K562 (cell line): ENCODE measurements around the gene GNAS-AS1. TPM values are rescaled to one million over a fixed set of nuclear protein-coding genes. Genes with fewer than 3 reads are reported as not detected.

ENCODE experiments used
- ATAC-seq: fragments of 200-7000 bp; cut with Tn5 transposase; 3 replicates; pipeline ENCODE4 v1.9.1; 2020; ENCODE audit warnings: moderate library complexity
- BruUV-seq: library from RNA; stranded (reverse); fragments of 400-500 nt; replicated peaks from 2 replicates; lab custom pipeline; 2021; lab: Mats Ljungman, UMichigan
- CTCF ChIA-PET: fragments of 300-600 bp; formaldehyde crosslinking; extraction: SDS; loops from one replicate; lab custom pipeline; 2021; ENCODE audit warnings: low intra/inter-chr PET ratio; lab: Yijun Ruan, JAX
- POLR2A ChIA-PET: fragments of 300-600, 350-650 bp; sonication (Branson Sonifier 250); formaldehyde crosslinking; extraction: SDS; loops from one replicate; lab custom pipeline; 2021; ENCODE audit warnings: antibody characterized with exemption, inconsistent platforms; lab: Yijun Ruan, JAX
- DNase-seq, 4 experiments: peaks; one replicate each; pipeline versions ENCODE4 v3.0.0 to v3.0.0-alpha.2; 2011 to 2018; ENCODE audit warnings: low spot score in 3 of 4, mixed read lengths in 3 of 4; ENCODE audit errors: extremely low read depth in 1 of 4
- FAIRE-seq: peaks from 2 replicates; lab custom pipeline; 2011; peaks lifted over from hg19 to GRCh38; lab: Jason Lieb, UNC
- H2AFZ ChIP-seq: 2 replicates; pipeline ENCODE4 v1.6.0; 2011; ENCODE audit warnings: low read depth, low read length, control low read depth, inconsistent platforms
- H3K27ac ChIP-seq: fragments of 200-600 bp; 3 replicates; pipeline ENCODE4 v1.8.0; 2011; ENCODE audit warnings: low read depth, mild to moderate bottlenecking, control low read depth, inconsistent platforms, low read length, moderate library complexity, mixed read lengths; ENCODE audit errors: extremely low read depth
- H3K27me3 ChIP-seq, 2 experiments: fragments of 300-600 bp in 1 of 2; 2 replicates in 1 of 2; 3 replicates in 1 of 2; pipeline versions ENCODE4 v1.6.0 to v1.8.0; 2011; ENCODE audit warnings: inconsistent platforms in 2 of 2, low read length in 2 of 2, mild to moderate bottlenecking in 1 of 2, mixed read lengths in 1 of 2, moderate library complexity in 1 of 2; ENCODE audit not compliant: control insufficient read depth in 2 of 2, insufficient read depth in 2 of 2
- H3K36me3 ChIP-seq: fragments of 300-600 bp; 3 replicates; pipeline ENCODE4 v1.8.0; 2011; ENCODE audit warnings: mild to moderate bottlenecking, low read length, inconsistent platforms; ENCODE audit not compliant: control insufficient read depth, insufficient read depth
- H3K4me1 ChIP-seq, 2 experiments: fragments of 200-600 bp in 1 of 2; replicated peaks in 1 of 2; 2 replicates in 1 of 2; 3 replicates in 1 of 2; pipeline versions ENCODE4 v1.5.1 to v1.8.0; 2011; ENCODE audit warnings: inconsistent platforms in 2 of 2, low read length in 2 of 2, mild to moderate bottlenecking in 1 of 2, mixed read lengths in 1 of 2, moderate library complexity in 1 of 2; ENCODE audit not compliant: control insufficient read depth in 2 of 2, insufficient read depth in 2 of 2
- H3K4me2 ChIP-seq: 2 replicates; pipeline ENCODE4 v1.6.1; 2011; ENCODE audit warnings: low read length, control low read depth, inconsistent platforms, mixed read lengths; ENCODE audit not compliant: insufficient read depth
- H3K4me3 ChIP-seq: fragments of 200-600 bp; sonication (generic), shearing (Covaris generic); 2 replicates; pipeline ENCODE4 v1.5.1; 2016; ENCODE audit warnings: control low read depth, inconsistent platforms
- H3K79me2 ChIP-seq: fragments of 200-600 bp; 3 replicates; pipeline ENCODE4 v1.8.0; 2011; ENCODE audit warnings: low read length, inconsistent platforms; ENCODE audit not compliant: control insufficient read depth, insufficient read depth
- H3K9ac ChIP-seq, 2 experiments: 2 replicates each; pipeline versions ENCODE4 v1.6.0 to v1.6.1; 2011; ENCODE audit warnings: low read depth in 2 of 2, low read length in 2 of 2, control low read depth in 1 of 2, inconsistent platforms in 1 of 2, mild to moderate bottlenecking in 1 of 2, mixed read lengths in 1 of 2; ENCODE audit not compliant: insufficient read depth in 1 of 2
- H3K9me1 ChIP-seq: one replicate; pipeline ENCODE4 v1.6.0; 2011; ENCODE audit warnings: inconsistent platforms, mild to moderate bottlenecking, low read length, moderate library complexity; ENCODE audit not compliant: control insufficient read depth, insufficient read depth
- H3K9me3 ChIP-seq: replicated peaks from 2 replicates; pipeline ENCODE4 v1.5.1; 2011; ENCODE audit warnings: low read depth, low read length, inconsistent platforms; ENCODE audit not compliant: control insufficient read depth, insufficient read depth
- H4K20me1 ChIP-seq: replicated peaks from 2 replicates; pipeline ENCODE4 v1.6.1; 2011; ENCODE audit warnings: low read length, inconsistent platforms, mixed read lengths; ENCODE audit not compliant: control insufficient read depth, insufficient read depth
- CBX1 ChIP-seq: sonication (generic); IDR thresholded peaks from 2 replicates; pipeline ENCODE4 v1.6.1; 2016; ENCODE audit warnings: antibody characterized with exemption, low read depth, mild to moderate bottlenecking
- ETV1 ChIP-seq: fragments of 450-650 bp; conservative IDR thresholded peaks from 2 replicates; pipeline ENCODE4 v1.6.1; 2016; ENCODE audit warnings: missing genetic modification characterization, control low read depth, low read depth, missing compliant biosample characterization
- HSF4 ChIP-seq: fragments of 250-450 bp; sonication (Bioruptor Pico); IDR thresholded peaks from 2 replicates; pipeline ENCODE4 v2.1.2; 2022; ENCODE audit warnings: mild to moderate bottlenecking, moderate library complexity, borderline replicate concordance
- TGIF2 ChIP-seq: sonication (generic); formaldehyde crosslinking; IDR thresholded peaks from 2 replicates; pipeline ENCODE4 v1.8.1; 2022; ENCODE audit warnings: mild to moderate bottlenecking, missing genetic modification reagents, moderate library complexity
- WGBS: fragments of 100-300 bp; shearing (Covaris generic); methylation state at CpG from one replicate; pipeline ENCODE4 v1.1.6; 2016; ENCODE audit warnings: low coverage, mixed read lengths; ENCODE audit not compliant: insufficient coverage; ENCODE audit errors: missing lambda C conversion rate; 5-methylcytosine and 5-hydroxymethylcytosine counted together
- in situ Hi-C: fragments of 300-500 bp; cut with MboI; formaldehyde crosslinking; loops from 4 replicates; pipeline ENCODE4 v1.15.0; 2018; ENCODE audit warnings: inconsistent platforms, mixed read lengths
- intact Hi-C: fragments of 100-400 bp; cut with micrococcal nuclease; formaldehyde crosslinking; loops from 2 replicates; pipeline ENCODE4 v1.14.2; 2022
- polyA plus RNA-seq, 8 experiments: library from polyadenylated mRNA; depleted of rRNA in 4 of 8; stranded (reverse) in 5 of 8; unstranded in 3 of 8; fragments of >200 nt; fragmentation: Nextera tagmentation in 2 of 8; fragmentation: Illumina TruSeq in 1 of 8; extraction: Ambion mirVana in 2 of 8; extraction: Trizol in 1 of 8; gene quantifications; 2 replicates each; pipeline versions ENCODE4 v1.2.1 to v1.2.3, GENCODE V29; 2011 to 2014; ENCODE audit warnings: inconsistent platforms in 1 of 8, missing spikeins in 1 of 8
- total RNA-seq, 7 experiments: library from RNA; depleted of rRNA in 6 of 7; stranded (reverse); fragments of >200 nt in 6 of 7; fragmentation: Illumina TruSeq in 2 of 7; extraction: Trizol in 2 of 7; gene quantifications; 2 replicates each; pipeline versions ENCODE4 v1.2.1 to v1.2.3, GENCODE V29; 2011 to 2021; ENCODE audit warnings: low replicate concordance in 1 of 7
- TF ChIP-seq, protein P1 (sequence below): fragments of 450-650 bp; IDR thresholded peaks from 2 replicates; pipeline ENCODE4 v1.6.1; 2016; ENCODE audit warnings: mild to moderate bottlenecking, moderate library complexity
- TF ChIP-seq, protein P2 (sequence below): sonication (generic); formaldehyde crosslinking; IDR thresholded peaks from 2 replicates; pipeline ENCODE4 v1.8.0; 2023; ENCODE audit warnings: mild to moderate bottlenecking, missing genetic modification reagents
- TF ChIP-seq, protein P3 (sequence below): fragments of 450-650 bp; IDR thresholded peaks from 2 replicates; pipeline ENCODE4 v1.7.1; 2018; ENCODE audit warnings: mild to moderate bottlenecking, low read depth; ENCODE audit not compliant: partially characterized antibody

GNAS-AS1 gene
- total and polyA plus RNA-seq, 9 of the 15 experiments (the other 6 are each of a cell fraction or from before 2014, with no cell fraction given), result 0.04 to 2.5 (median 0.25) TPM

DNA sequence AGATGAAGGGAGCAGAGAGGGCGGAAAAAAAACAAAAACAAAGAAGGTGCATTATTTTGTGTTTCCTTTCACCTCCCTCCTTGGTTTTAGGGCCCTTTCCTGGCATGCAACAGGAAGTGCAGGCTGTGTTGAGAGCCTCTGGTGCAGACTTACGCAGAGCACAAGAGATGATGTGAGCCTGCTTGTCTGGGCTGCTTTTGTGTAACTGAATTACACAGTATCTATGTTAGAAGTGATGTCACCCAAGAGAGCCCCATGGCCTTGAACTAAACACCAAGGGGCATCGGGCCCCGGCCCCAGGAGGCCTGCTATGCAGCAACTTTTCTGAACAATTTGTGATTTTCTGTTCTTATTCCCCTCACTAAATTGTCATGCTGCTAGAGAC is 27.3 kb upstream of the GNAS-AS1 start:
- intact Hi-C loops, result no loop called here
- no peaks in the 10 kb centered on the region for H3K9me3 ChIP-seq
- H3K4me3 ChIP-seq, result no peak overlapping the region
- no TSS peak for BruUV-seq
- H3K79me2 ChIP-seq, result no peaks in the 10 kb centered on the region
- in situ Hi-C loops, result no loop called here
- no peak for FAIRE-seq
- DNase-seq, result no peak
- H3K36me3 ChIP-seq, result no peaks in the 10 kb centered on the region
- no peak overlapping the region for H3K9ac ChIP-seq
- ATAC-seq, result no peak
- ChIA-PET CTCF (interaction anchor here (0.6 kb wide), 1 partner anchor 344 kb away, joined by 3 read pairs; no protein-coding TSS in a partner anchor), POLR2A (no interaction called here)
- H4K20me1 ChIP-seq, result no peaks in the 10 kb centered on the region
- H3K27me3 ChIP-seq, result no peaks in the 10 kb centered on the region
- H3K27ac ChIP-seq, result no peak overlapping the region
- H3K4me1 ChIP-seq, result peaks cover 4 to 8% of the 10 kb centered on the region in 2 experiments; a peak in 3 of 5 replicates
- no peaks in the 10 kb centered on the region for H3K9me1 ChIP-seq
- H2AFZ ChIP-seq, result no peak overlapping the region
- 36% methylated on average over 4 of the region's 4 CpGs for WGBS
- H3K4me2 ChIP-seq, result no peak overlapping the region
- TF ChIP-seq, protein P1, sequence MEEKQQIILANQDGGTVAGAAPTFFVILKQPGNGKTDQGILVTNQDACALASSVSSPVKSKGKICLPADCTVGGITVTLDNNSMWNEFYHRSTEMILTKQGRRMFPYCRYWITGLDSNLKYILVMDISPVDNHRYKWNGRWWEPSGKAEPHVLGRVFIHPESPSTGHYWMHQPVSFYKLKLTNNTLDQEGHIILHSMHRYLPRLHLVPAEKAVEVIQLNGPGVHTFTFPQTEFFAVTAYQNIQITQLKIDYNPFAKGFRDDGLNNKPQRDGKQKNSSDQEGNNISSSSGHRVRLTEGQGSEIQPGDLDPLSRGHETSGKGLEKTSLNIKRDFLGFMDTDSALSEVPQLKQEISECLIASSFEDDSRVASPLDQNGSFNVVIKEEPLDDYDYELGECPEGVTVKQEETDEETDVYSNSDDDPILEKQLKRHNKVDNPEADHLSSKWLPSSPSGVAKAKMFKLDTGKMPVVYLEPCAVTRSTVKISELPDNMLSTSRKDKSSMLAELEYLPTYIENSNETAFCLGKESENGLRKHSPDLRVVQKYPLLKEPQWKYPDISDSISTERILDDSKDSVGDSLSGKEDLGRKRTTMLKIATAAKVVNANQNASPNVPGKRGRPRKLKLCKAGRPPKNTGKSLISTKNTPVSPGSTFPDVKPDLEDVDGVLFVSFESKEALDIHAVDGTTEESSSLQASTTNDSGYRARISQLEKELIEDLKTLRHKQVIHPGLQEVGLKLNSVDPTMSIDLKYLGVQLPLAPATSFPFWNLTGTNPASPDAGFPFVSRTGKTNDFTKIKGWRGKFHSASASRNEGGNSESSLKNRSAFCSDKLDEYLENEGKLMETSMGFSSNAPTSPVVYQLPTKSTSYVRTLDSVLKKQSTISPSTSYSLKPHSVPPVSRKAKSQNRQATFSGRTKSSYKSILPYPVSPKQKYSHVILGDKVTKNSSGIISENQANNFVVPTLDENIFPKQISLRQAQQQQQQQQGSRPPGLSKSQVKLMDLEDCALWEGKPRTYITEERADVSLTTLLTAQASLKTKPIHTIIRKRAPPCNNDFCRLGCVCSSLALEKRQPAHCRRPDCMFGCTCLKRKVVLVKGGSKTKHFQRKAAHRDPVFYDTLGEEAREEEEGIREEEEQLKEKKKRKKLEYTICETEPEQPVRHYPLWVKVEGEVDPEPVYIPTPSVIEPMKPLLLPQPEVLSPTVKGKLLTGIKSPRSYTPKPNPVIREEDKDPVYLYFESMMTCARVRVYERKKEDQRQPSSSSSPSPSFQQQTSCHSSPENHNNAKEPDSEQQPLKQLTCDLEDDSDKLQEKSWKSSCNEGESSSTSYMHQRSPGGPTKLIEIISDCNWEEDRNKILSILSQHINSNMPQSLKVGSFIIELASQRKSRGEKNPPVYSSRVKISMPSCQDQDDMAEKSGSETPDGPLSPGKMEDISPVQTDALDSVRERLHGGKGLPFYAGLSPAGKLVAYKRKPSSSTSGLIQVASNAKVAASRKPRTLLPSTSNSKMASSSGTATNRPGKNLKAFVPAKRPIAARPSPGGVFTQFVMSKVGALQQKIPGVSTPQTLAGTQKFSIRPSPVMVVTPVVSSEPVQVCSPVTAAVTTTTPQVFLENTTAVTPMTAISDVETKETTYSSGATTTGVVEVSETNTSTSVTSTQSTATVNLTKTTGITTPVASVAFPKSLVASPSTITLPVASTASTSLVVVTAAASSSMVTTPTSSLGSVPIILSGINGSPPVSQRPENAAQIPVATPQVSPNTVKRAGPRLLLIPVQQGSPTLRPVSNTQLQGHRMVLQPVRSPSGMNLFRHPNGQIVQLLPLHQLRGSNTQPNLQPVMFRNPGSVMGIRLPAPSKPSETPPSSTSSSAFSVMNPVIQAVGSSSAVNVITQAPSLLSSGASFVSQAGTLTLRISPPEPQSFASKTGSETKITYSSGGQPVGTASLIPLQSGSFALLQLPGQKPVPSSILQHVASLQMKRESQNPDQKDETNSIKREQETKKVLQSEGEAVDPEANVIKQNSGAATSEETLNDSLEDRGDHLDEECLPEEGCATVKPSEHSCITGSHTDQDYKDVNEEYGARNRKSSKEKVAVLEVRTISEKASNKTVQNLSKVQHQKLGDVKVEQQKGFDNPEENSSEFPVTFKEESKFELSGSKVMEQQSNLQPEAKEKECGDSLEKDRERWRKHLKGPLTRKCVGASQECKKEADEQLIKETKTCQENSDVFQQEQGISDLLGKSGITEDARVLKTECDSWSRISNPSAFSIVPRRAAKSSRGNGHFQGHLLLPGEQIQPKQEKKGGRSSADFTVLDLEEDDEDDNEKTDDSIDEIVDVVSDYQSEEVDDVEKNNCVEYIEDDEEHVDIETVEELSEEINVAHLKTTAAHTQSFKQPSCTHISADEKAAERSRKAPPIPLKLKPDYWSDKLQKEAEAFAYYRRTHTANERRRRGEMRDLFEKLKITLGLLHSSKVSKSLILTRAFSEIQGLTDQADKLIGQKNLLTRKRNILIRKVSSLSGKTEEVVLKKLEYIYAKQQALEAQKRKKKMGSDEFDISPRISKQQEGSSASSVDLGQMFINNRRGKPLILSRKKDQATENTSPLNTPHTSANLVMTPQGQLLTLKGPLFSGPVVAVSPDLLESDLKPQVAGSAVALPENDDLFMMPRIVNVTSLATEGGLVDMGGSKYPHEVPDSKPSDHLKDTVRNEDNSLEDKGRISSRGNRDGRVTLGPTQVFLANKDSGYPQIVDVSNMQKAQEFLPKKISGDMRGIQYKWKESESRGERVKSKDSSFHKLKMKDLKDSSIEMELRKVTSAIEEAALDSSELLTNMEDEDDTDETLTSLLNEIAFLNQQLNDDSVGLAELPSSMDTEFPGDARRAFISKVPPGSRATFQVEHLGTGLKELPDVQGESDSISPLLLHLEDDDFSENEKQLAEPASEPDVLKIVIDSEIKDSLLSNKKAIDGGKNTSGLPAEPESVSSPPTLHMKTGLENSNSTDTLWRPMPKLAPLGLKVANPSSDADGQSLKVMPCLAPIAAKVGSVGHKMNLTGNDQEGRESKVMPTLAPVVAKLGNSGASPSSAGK, result no peak
- TF ChIP-seq CBX1, result no peak
- TF ChIP-seq ETV1 (tag), result no peak
- no peak for TF ChIP-seq HSF4 (CRISPR knock-in tag)
- TF ChIP-seq, protein P2, sequence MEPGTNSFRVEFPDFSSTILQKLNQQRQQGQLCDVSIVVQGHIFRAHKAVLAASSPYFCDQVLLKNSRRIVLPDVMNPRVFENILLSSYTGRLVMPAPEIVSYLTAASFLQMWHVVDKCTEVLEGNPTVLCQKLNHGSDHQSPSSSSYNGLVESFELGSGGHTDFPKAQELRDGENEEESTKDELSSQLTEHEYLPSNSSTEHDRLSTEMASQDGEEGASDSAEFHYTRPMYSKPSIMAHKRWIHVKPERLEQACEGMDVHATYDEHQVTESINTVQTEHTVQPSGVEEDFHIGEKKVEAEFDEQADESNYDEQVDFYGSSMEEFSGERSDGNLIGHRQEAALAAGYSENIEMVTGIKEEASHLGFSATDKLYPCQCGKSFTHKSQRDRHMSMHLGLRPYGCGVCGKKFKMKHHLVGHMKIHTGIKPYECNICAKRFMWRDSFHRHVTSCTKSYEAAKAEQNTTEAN, result no peak
- TF ChIP-seq, protein P3, sequence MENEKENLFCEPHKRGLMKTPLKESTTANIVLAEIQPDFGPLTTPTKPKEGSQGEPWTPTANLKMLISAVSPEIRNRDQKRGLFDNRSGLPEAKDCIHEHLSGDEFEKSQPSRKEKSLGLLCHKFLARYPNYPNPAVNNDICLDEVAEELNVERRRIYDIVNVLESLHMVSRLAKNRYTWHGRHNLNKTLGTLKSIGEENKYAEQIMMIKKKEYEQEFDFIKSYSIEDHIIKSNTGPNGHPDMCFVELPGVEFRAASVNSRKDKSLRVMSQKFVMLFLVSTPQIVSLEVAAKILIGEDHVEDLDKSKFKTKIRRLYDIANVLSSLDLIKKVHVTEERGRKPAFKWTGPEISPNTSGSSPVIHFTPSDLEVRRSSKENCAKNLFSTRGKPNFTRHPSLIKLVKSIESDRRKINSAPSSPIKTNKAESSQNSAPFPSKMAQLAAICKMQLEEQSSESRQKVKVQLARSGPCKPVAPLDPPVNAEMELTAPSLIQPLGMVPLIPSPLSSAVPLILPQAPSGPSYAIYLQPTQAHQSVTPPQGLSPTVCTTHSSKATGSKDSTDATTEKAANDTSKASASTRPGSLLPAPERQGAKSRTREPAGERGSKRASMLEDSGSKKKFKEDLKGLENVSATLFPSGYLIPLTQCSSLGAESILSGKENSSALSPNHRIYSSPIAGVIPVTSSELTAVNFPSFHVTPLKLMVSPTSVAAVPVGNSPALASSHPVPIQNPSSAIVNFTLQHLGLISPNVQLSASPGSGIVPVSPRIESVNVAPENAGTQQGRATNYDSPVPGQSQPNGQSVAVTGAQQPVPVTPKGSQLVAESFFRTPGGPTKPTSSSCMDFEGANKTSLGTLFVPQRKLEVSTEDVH, result no peak
- TF ChIP-seq TGIF2, result no peak
